Neuron (in vitro differentiated cells): ENCODE measurements around the gene OBP2A.

Experiments used
- H2AFZ ChIP-seq: one replicate; pipeline ENCODE4 v1.6.1; 2013; ENCODE audit warnings: low read depth, mild to moderate bottlenecking, inconsistent platforms, low read length, moderate library complexity
- H3K27me3 ChIP-seq: one replicate; pipeline ENCODE4 v1.6.1; 2013; ENCODE audit warnings: low read length; ENCODE audit not compliant: insufficient read depth
- H3K36me3 ChIP-seq: one replicate; pipeline ENCODE4 v1.6.1; 2013; ENCODE audit warnings: low read length; ENCODE audit not compliant: insufficient read depth
- H3K4me1 ChIP-seq: one replicate; pipeline ENCODE4 v1.6.1; 2013; ENCODE audit warnings: low read length; ENCODE audit not compliant: insufficient read depth
- H3K4me3 ChIP-seq: 2 replicates; pipeline ENCODE4 v1.5.1; 2013; ENCODE audit warnings: mild to moderate bottlenecking, low read length, moderate library complexity
- H3K9me3 ChIP-seq: one replicate; pipeline ENCODE4 v1.6.1; 2013; ENCODE audit warnings: low read length

Gene OBP2A

GRCh38 chr9:135516132-135516860 is 29.6 kb upstream of the OBP2A start:
- Histone ChIP-seq H2AFZ (no peak overlapping the region), H3K36me3 (no peaks in the 10 kb centered on the region), H3K4me1 (peaks cover 2% of the 10 kb centered on the region), H3K9me3 (peaks cover 2% of the 10 kb centered on the region), H3K4me3 (no peak overlapping the region), H3K27me3 (peaks cover 3% of the 10 kb centered on the region)

GRCh38 chr9:135517407-135517822 is 28.5 kb upstream of the OBP2A start:
- Histone ChIP-seq H3K9me3 (peaks cover 2% of the 10 kb centered on the region), H3K36me3 (no peaks in the 10 kb centered on the region), H3K27me3 (peaks cover 3% of the 10 kb centered on the region), H3K4me1 (peaks cover under 1% of the 10 kb centered on the region), H3K4me3 (no peak overlapping the region), H2AFZ (no peak overlapping the region)

- no peaks in the 10 kb centered on the region for H3K4me1 ChIP-seq
- peaks cover 2% of the 10 kb centered on the region for H3K9me3 ChIP-seq
- no peak overlapping the region for H3K4me3 ChIP-seq
- H2AFZ ChIP-seq = no peak overlapping the region
- no peaks in the 10 kb centered on the region for H3K36me3 ChIP-seq
- H3K27me3 ChIP-seq = peaks cover 3% of the 10 kb centered on the region
Measured at GRCh38 chr9:135519179-135519971, 26.6 kb upstream of the OBP2A start.

GRCh38 chr9:135520916-135521607 is 24.9 kb upstream of the OBP2A start, which contains the start of gene LCN1:
Gene LCN1 (plus strand): TSS chr9:135521440. CDS start chr9:135521498, 58 bp downstream.
- H3K4me3 ChIP-seq = no peak within 1 kb of the TSS
- no peaks in the 10 kb centered on the region for H3K36me3 ChIP-seq
- H3K27me3 ChIP-seq = peaks cover 3% of the 10 kb centered on the region
- H3K9me3 ChIP-seq = peaks cover 2% of the 10 kb centered on the region
- H3K4me1 ChIP-seq = no peaks in the 10 kb centered on the region
- H2AFZ ChIP-seq = no peak within 1 kb of the TSS

- no peak overlapping the region for H2AFZ ChIP-seq
- peaks cover 2% of the 10 kb centered on the region for H3K9me3 ChIP-seq
- H3K4me1 ChIP-seq = no peaks in the 10 kb centered on the region
- H3K4me3 ChIP-seq = no peak overlapping the region
- H3K27me3 ChIP-seq = peaks cover 3% of the 10 kb centered on the region
- H3K36me3 ChIP-seq = no peaks in the 10 kb centered on the region
Measured at GRCh38 chr9:135521608-135522095, 24.3 kb upstream of the OBP2A start.

- Histone ChIP-seq H3K27me3 (peaks cover 3% of the 10 kb centered on the region), H3K36me3 (no peaks in the 10 kb centered on the region), H2AFZ (no peak overlapping the region), H3K4me1 (no peaks in the 10 kb centered on the region), H3K4me3 (no peak overlapping the region), H3K9me3 (peaks cover 2% of the 10 kb centered on the region)
Measured at GRCh38 chr9:135522137-135522877, 23.6 kb upstream of the OBP2A start.

GRCh38 chr9:135522931-135523330 is 23.0 kb upstream of the OBP2A start:
- no peaks in the 10 kb centered on the region for H3K36me3 ChIP-seq
- no peak overlapping the region for H3K4me3 ChIP-seq
- H3K4me1 ChIP-seq = no peaks in the 10 kb centered on the region
- H3K27me3 ChIP-seq = peaks cover 3% of the 10 kb centered on the region
- peaks cover 2% of the 10 kb centered on the region for H3K9me3 ChIP-seq
- H2AFZ ChIP-seq = no peak overlapping the region

GRCh38 chr9:135523521-135524129 is 22.3 kb upstream of the OBP2A start:
- Histone ChIP-seq H3K4me3 (no peak overlapping the region), H3K27me3 (peaks cover 3% of the 10 kb centered on the region), H2AFZ (no peak overlapping the region), H3K9me3 (peaks cover 2% of the 10 kb centered on the region), H3K4me1 (no peaks in the 10 kb centered on the region), H3K36me3 (no peaks in the 10 kb centered on the region)

GRCh38 chr9:135524130-135524861 is 21.6 kb upstream of the OBP2A start:
- Histone ChIP-seq H3K9me3 (peaks cover 2% of the 10 kb centered on the region), H3K4me1 (no peaks in the 10 kb centered on the region), H3K27me3 (peaks cover 3% of the 10 kb centered on the region), H2AFZ (no peak overlapping the region), H3K36me3 (no peaks in the 10 kb centered on the region), H3K4me3 (no peak overlapping the region)

GRCh38 chr9:135525241-135526088 is 20.5 kb upstream of the OBP2A start:
- no peaks in the 10 kb centered on the region for H3K36me3 ChIP-seq
- no peaks in the 10 kb centered on the region for H3K4me1 ChIP-seq
- H2AFZ ChIP-seq = no peak overlapping the region
- peaks cover 3% of the 10 kb centered on the region for H3K27me3 ChIP-seq
- no peaks in the 10 kb centered on the region for H3K9me3 ChIP-seq
- no peak overlapping the region for H3K4me3 ChIP-seq

GRCh38 chr9:135526089-135526729 is 19.7 kb upstream of the OBP2A start:
- no peaks in the 10 kb centered on the region for H3K9me3 ChIP-seq
- no peak overlapping the region for H2AFZ ChIP-seq
- H3K27me3 ChIP-seq = peaks cover under 1% of the 10 kb centered on the region
- no peaks in the 10 kb centered on the region for H3K4me1 ChIP-seq
- no peak overlapping the region for H3K4me3 ChIP-seq
- no peaks in the 10 kb centered on the region for H3K36me3 ChIP-seq
